ENCODE results near the gene AIFM3. TPM values are rescaled to one million over a fixed set of nuclear protein-coding genes. Genes with fewer than 3 reads are reported as not detected.

The AIFM3 gene
- total RNA-seq, 1 donor from 2014 or later = 2.4 TPM

DNA sequence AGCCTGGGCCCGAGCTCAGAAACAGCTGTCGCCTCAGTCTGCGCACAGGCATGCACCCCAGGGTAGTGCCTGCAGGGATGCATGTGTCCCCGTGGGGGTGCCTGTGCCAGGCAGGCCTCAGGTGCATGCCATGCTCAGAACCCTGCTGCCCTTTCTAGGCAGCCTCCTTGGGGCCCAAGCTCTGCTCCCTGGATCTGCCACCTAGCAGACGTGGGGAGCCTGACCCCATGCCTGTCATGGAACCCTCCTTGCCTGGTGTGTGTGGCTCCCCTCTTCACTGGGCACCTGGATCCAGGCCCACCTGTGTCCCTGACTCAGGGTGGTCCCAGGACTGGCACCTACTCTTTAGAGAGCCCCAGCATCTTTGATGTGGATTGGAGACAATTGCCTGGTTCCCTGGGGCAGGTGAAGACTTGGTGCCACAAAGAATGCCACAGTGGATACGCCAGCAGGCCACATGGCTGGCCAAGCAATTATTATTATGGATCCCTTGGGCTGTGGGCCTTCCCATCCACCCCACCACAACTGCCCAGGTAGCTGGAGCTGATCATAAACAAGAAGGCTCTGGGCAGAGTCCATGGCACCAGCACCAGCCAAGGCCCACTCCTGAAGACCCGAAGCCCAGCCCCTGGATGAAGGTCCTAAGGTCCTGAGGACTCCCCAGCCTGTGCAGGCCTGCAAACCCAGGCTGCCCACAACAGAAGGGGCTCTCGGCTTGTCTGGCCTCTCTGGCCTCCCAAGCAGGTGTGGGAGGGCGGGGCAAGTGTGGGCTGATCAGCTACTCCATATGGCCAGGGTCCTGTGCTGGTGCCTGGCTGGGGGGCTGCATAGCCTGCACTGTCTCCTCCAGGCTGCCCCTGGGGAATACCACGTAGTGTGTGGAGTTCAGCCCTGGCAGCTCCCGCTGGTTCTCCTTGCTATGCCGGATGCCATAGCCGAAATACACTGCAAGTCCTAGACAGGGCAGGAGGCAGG, 61.5 kb downstream of the AIFM3 start:
- H3K36me3 ChIP-seq (ENCODE audit: control insufficient read depth, insufficient read depth, low read length) = no peaks in the 10 kb centered on the region
- TF ChIP-seq CTCF (IDR thresholded peaks at IDR 0.05; ENCODE audit: insufficient read depth, low read length, severe bottlenecking) = no peak
- DNase-seq (ENCODE audit: low read depth) (no peak), FAIRE-seq (no peak)
- no peak overlapping the region for H3K4me3 ChIP-seq (ENCODE audit: low read depth, low read length)
- H3K27me3 ChIP-seq (ENCODE audit: control insufficient read depth, insufficient read depth, low read length) = peaks cover 2% of the 10 kb centered on the region

GRCh38 chr22:21029486-21030025, 62.5 kb downstream of the AIFM3 start:
- Histone ChIP-seq H3K27me3 (ENCODE audit: control insufficient read depth, insufficient read depth, low read length) (peaks cover 2% of the 10 kb centered on the region), H3K36me3 (ENCODE audit: control insufficient read depth, insufficient read depth, low read length) (no peaks in the 10 kb centered on the region), H3K4me3 (ENCODE audit: low read depth, low read length) (no peak overlapping the region)
- FAIRE-seq (no peak), DNase-seq (ENCODE audit: low read depth) (no peak)
- no peak for TF ChIP-seq CTCF (IDR thresholded peaks at IDR 0.05; ENCODE audit: insufficient read depth, low read length, severe bottlenecking)

GRCh38 chr22:21030032-21030431, 63.0 kb downstream of the AIFM3 start:
- FAIRE-seq (no peak), DNase-seq (ENCODE audit: low read depth) (no peak)
- TF ChIP-seq CTCF (IDR thresholded peaks at IDR 0.05; ENCODE audit: insufficient read depth, low read length, severe bottlenecking) = no peak
- Histone ChIP-seq H3K36me3 (ENCODE audit: control insufficient read depth, insufficient read depth, low read length) (no peaks in the 10 kb centered on the region), H3K4me3 (ENCODE audit: low read depth, low read length) (no peak overlapping the region), H3K27me3 (ENCODE audit: control insufficient read depth, insufficient read depth, low read length) (peaks cover 2% of the 10 kb centered on the region)

Other genes starting within 250 kb of the AIFM3 start
- not detected in 2 replicates for gene SERPIND1, start 193.1 kb upstream of the AIFM3 start, total RNA-seq
- gene PI4KA, start 108.4 kb upstream of the AIFM3 start, total RNA-seq = 9.5 and 12.3 TPM in 2 replicates
- 3.7 and 6.3 TPM in 2 replicates for gene SNAP29, start 108.2 kb upstream of the AIFM3 start, total RNA-seq
- gene CRKL, start 49.8 kb upstream of the AIFM3 start, total RNA-seq = 64.8 and 72.9 TPM in 2 replicates
- gene LZTR1, start 15.0 kb downstream of the AIFM3 start, total RNA-seq = 14.7 and 23.2 TPM in 2 replicates
- gene THAP7, start 34.9 kb downstream of the AIFM3 start, total RNA-seq = 23.2 and 29.0 TPM in 2 replicates
- 0.13 and 0.26 TPM in 2 replicates for gene P2RX6, start 47.9 kb downstream of the AIFM3 start, total RNA-seq
- gene SLC7A4, start 65.3 kb downstream of the AIFM3 start, total RNA-seq = under 0.01 and 0.77 TPM in 2 replicates
- not detected in 2 replicates for gene LRRC74B, start 78.7 kb downstream of the AIFM3 start, total RNA-seq